ENCODE measurements around the gene LRRC3B. TPM values are rescaled to one million over a fixed set of nuclear protein-coding genes. Genes with fewer than 3 reads are reported as not detected.

LRRC3B gene
- total RNA-seq = under 1 TPM in 1 of 4 donors, not detected in 3; 0.30 TPM

- H3K9me3 ChIP-seq = no peaks in the 10 kb centered on the region
- no peak for TF ChIP-seq POLR2A (IDR thresholded peaks at IDR 0.05)
- no peak for TF ChIP-seq EP300 (IDR thresholded peaks at IDR 0.05)
- TF ChIP-seq CTCF (IDR thresholded peaks at IDR 0.05) = no peak
- H3K4me3 ChIP-seq = peak within 1 kb of the TSS in 1 of 4 donors; percentile 40
- no peak within 1 kb of the TSS for H3K27ac ChIP-seq
- no peak for DNase-seq (ENCODE audit: low spot score in 2 of 2)
- H3K36me3 ChIP-seq = no peaks in the 10 kb centered on the region
- H3K4me1 ChIP-seq = peaks cover 0 to 28% (median 0%) of the 10 kb centered on the region in 4 donors
- peaks cover 0 to 43% of the 10 kb centered on the region in 2 donors for H3K27me3 ChIP-seq
- 0 to 1% methylated on average over 22 to 36 of the region's 72 CpGs for WGBS, 2 donors
Measured at GRCh38 chr3:26622621-26623418, at the start of gene LRRC3B. LRRC3B (plus strand) TSS chr3:26622772; CDS start chr3:26709673, 86,901 bp downstream.

GRCh38 chr3:26574766-26575165, 47.8 kb upstream of the LRRC3B start:
- no peak overlapping the region for H3K27ac ChIP-seq
- no peaks in the 10 kb centered on the region for H3K27me3 ChIP-seq
- H3K4me1 ChIP-seq = no peaks in the 10 kb centered on the region
- no peak for TF ChIP-seq EP300 (IDR thresholded peaks at IDR 0.05)
- no peak for TF ChIP-seq CTCF (IDR thresholded peaks at IDR 0.05)
- no peak for TF ChIP-seq POLR2A (IDR thresholded peaks at IDR 0.05)
- H3K4me3 ChIP-seq = no peak overlapping the region
- no peaks in the 10 kb centered on the region for H3K9me3 ChIP-seq
- no peaks in the 10 kb centered on the region for H3K36me3 ChIP-seq
- DNase-seq (ENCODE audit: low spot score in 2 of 2) = no peak

- 59 to 73% methylated on average over 1 of the region's 1 CpG for WGBS, 2 donors
- H3K4me1 ChIP-seq = no peaks in the 10 kb centered on the region
- no peak overlapping the region for H3K4me3 ChIP-seq
- no peaks in the 10 kb centered on the region for H3K9me3 ChIP-seq
- TF ChIP-seq EP300 (IDR thresholded peaks at IDR 0.05) (no peak), CTCF (IDR thresholded peaks at IDR 0.05) (no peak), POLR2A (IDR thresholded peaks at IDR 0.05) (no peak)
- no peaks in the 10 kb centered on the region for H3K27me3 ChIP-seq
- no peak for DNase-seq (ENCODE audit: low spot score in 2 of 2)
- H3K27ac ChIP-seq = no peak overlapping the region
- H3K36me3 ChIP-seq = no peaks in the 10 kb centered on the region
Measured at GRCh38 chr3:26579116-26579515, 43.5 kb upstream of the LRRC3B start.

- Histone ChIP-seq H3K9me3 (no peaks in the 10 kb centered on the region), H3K27ac (no peak overlapping the region), H3K4me1 (no peaks in the 10 kb centered on the region), H3K4me3 (no peak overlapping the region), H3K36me3 (no peaks in the 10 kb centered on the region), H3K27me3 (no peaks in the 10 kb centered on the region)
- no peak for DNase-seq (ENCODE audit: low spot score in 2 of 2)
- TF ChIP-seq POLR2A (IDR thresholded peaks at IDR 0.05) (no peak), EP300 (IDR thresholded peaks at IDR 0.05) (no peak), CTCF (IDR thresholded peaks at IDR 0.05) (no peak)
- 83 to 88% methylated on average over 4 of the region's 4 CpGs for WGBS, 2 donors
Measured at GRCh38 chr3:26587571-26587970, 35.0 kb upstream of the LRRC3B start.

- DNase-seq (ENCODE audit: low spot score in 2 of 2) = no peak
- Histone ChIP-seq H3K27ac (no peak overlapping the region), H3K9me3 (no peaks in the 10 kb centered on the region), H3K4me1 (no peaks in the 10 kb centered on the region), H3K4me3 (no peak overlapping the region), H3K27me3 (no peaks in the 10 kb centered on the region), H3K36me3 (no peaks in the 10 kb centered on the region)
- TF ChIP-seq POLR2A (IDR thresholded peaks at IDR 0.05) (no peak), EP300 (IDR thresholded peaks at IDR 0.05) (no peak), CTCF (IDR thresholded peaks at IDR 0.05) (no peak)
- 37 to 66% methylated on average over 2 of the region's 2 CpGs for WGBS, 2 donors
Measured at GRCh38 chr3:26588931-26589330, 33.6 kb upstream of the LRRC3B start.
